Measurements from ENCODE around the gene EPB41L1. TPM values are rescaled to one million over a fixed set of nuclear protein-coding genes. Genes with fewer than 3 reads are reported as not detected.

The EPB41L1 gene
- total RNA-seq, 4 donors from 2014 or later: 29.2 to 49.3 (median 35.4) TPM

- Histone ChIP-seq H3K36me3 (peaks cover 0 to 76% of the 10 kb centered on the region in 2 donors), H3K9me3 (no peaks in the 10 kb centered on the region), H3K4me3 (no peak overlapping the region), H3K27me3 (no peaks in the 10 kb centered on the region), H3K4me1 (peaks cover 0 to 9% (median 0%) of the 10 kb centered on the region in 3 donors), H3K27ac (no peak overlapping the region)
- WGBS, 2 donors (ENCODE audit: low coverage in 1 of 2): 20% methylated on average over 2 of the region's 6 CpGs; no CpG with 5 or more reads in 1 of the 2 donors
- ATAC-seq: peak; percentile 90
- TF ChIP-seq POLR2AphosphoS5 (IDR thresholded peaks at IDR 0.05): no peak
- peak; percentile 83 to 88 (median 86) for TF ChIP-seq CTCF (IDR thresholded peaks at IDR 0.05)
- TF ChIP-seq EP300 (IDR thresholded peaks at IDR 0.05): no peak
Observed at GRCh38 chr20:36199345-36200257, 45.1 kb downstream of the EPB41L1 start.

GRCh38 chr20:36200451-36200850, 45.9 kb downstream of the EPB41L1 start:
- Histone ChIP-seq H3K4me1 (peaks cover 0 to 9% (median 0%) of the 10 kb centered on the region in 3 donors), H3K27ac (no peak overlapping the region), H3K4me3 (no peak overlapping the region), H3K36me3 (peaks cover 0 to 76% of the 10 kb centered on the region in 2 donors), H3K9me3 (no peaks in the 10 kb centered on the region), H3K27me3 (no peaks in the 10 kb centered on the region)
- TF ChIP-seq POLR2A (IDR thresholded peaks at IDR 0.05) (no peak), CTCF (IDR thresholded peaks at IDR 0.05) (no peak), POLR2AphosphoS5 (IDR thresholded peaks at IDR 0.05) (no peak), EP300 (IDR thresholded peaks at IDR 0.05) (no peak)
- ATAC-seq: no peak
- WGBS, 2 donors (ENCODE audit: low coverage in 1 of 2): 100% methylated on average over 1 of the region's 1 CpG; no CpG with 5 or more reads in 1 of the 2 donors

DNA sequence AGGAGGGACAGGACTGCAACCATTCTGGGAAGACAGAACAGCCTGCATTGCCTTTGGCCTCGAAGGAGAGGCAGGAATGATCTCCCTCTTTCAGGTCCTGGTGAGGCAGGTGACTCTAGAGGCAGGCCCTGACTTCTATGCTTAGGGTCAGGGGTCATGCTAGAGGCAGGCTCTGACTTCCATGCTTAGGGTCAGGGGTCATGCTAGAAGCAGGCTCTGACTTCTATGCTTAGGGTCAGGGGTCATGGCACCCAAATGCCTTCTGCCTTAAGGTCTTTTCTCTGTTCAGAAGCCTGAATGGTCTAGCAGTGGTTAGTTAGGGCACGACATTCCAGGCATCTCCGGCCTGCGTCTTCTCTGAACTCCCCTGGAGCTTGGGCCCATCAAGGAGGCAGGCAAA, 46.7 kb downstream of the EPB41L1 start:
- WGBS, 2 donors (ENCODE audit: low coverage in 1 of 2): 87 to 100% methylated on average over 1 to 3 of the region's 4 CpGs
- TF ChIP-seq CTCF (IDR thresholded peaks at IDR 0.05) (no peak), POLR2A (IDR thresholded peaks at IDR 0.05) (no peak), POLR2AphosphoS5 (IDR thresholded peaks at IDR 0.05) (no peak), EP300 (IDR thresholded peaks at IDR 0.05) (no peak)
- Histone ChIP-seq H3K27ac (no peak overlapping the region), H3K27me3 (no peaks in the 10 kb centered on the region), H3K36me3 (peaks cover 0 to 76% of the 10 kb centered on the region in 2 donors), H3K4me3 (no peak overlapping the region), H3K4me1 (peaks cover 0 to 9% (median 0%) of the 10 kb centered on the region in 3 donors), H3K9me3 (no peaks in the 10 kb centered on the region)
- no peak for ATAC-seq

DNA sequence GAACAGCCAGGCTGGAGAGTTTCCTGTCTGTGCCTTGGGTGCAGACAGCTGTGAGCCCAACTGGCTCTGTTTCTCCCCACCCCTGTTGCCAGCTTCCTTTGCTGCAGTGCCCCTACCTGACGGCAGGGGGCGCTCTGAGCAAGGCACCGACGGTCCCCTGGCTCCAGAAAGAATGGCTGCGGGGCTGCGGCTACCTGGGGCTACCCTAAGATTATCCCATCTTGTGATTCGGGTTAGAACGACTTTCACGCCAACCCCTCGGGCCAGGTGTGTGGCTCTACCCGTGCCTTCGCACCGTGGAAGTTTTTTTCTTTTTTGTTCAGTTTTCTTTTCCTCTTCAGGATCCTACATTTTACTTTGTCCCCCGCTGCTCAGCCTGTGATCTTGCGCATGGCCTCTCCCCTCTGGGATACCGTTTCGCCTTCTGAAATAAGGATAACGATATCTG, 48.4 kb downstream of the EPB41L1 start:
- H3K36me3 ChIP-seq: peaks cover 0 to 76% of the 10 kb centered on the region in 2 donors
- H3K4me1 ChIP-seq: peaks cover 0 to 9% (median 0%) of the 10 kb centered on the region in 3 donors
- H3K27ac ChIP-seq: no peak overlapping the region
- TF ChIP-seq CTCF (IDR thresholded peaks at IDR 0.05) (peak; percentile 83 to 94 (median 90)), EP300 (IDR thresholded peaks at IDR 0.05) (no peak), POLR2A (IDR thresholded peaks at IDR 0.05) (no peak), POLR2AphosphoS5 (IDR thresholded peaks at IDR 0.05) (no peak)
- no peaks in the 10 kb centered on the region for H3K9me3 ChIP-seq
- no peak overlapping the region for H3K4me3 ChIP-seq
- H3K27me3 ChIP-seq: no peaks in the 10 kb centered on the region
- WGBS, 2 donors (ENCODE audit: low coverage in 1 of 2): 39 to 48% methylated on average over 15 to 18 of the region's 18 CpGs
- ATAC-seq: peak; percentile 40
